Lower leg skin (tissue), 3 donors: Measurements from ENCODE around the gene RFPL3.

Experiments used
- CTCF ChIP-seq, 3 donors: fragments of 450-650 bp; IDR thresholded peaks; one replicate each; pipeline ENCODE4 v1.5.1; 2016; ENCODE audit warnings: antibody characterized with exemption in 3 of 3, mild to moderate bottlenecking in 3 of 3, moderate library complexity in 2 of 3
- POLR2A ChIP-seq, 2 donors: fragments of 450-650 bp; IDR thresholded peaks; one replicate each; pipeline ENCODE4 v1.6.1; 2016 to 2017; ENCODE audit warnings: antibody characterized with exemption in 2 of 2, mild to moderate bottlenecking in 1 of 2, moderate library complexity in 1 of 2

GRCh38 chr22:32335471-32335870 lies 22.2 kb upstream of the RFPL3 start:
- no peak for TF ChIP-seq CTCF (IDR thresholded peaks at IDR 0.05)
- TF ChIP-seq POLR2A (IDR thresholded peaks at IDR 0.05) = no peak
